ENCODE data around the gene VTI1A. TPM values are rescaled to one million over a fixed set of nuclear protein-coding genes. Genes with fewer than 3 reads are reported as not detected.

Gene VTI1A
- total and polyA plus RNA-seq, 2 experiments from 2014 or later = 26.8 to 31.0 TPM

GRCh38 chr10:112701211-112701877 is 254.3 kb downstream of the VTI1A start:
- ATAC-seq = no peak

GRCh38 chr10:112701878-112702255 is 254.9 kb downstream of the VTI1A start:
- Histone ChIP-seq H3K9me2 (ENCODE audit: insufficient read depth) (no peaks in the 10 kb centered on the region), H3F3A (replicated peaks; ENCODE audit: low read depth) (no peaks in the 10 kb centered on the region), H3K79me2 (replicated peaks; ENCODE audit: insufficient read depth) (no peaks in the 10 kb centered on the region), H4K20me1 (replicated peaks; ENCODE audit: insufficient read depth) (no peaks in the 10 kb centered on the region), H3K4me3 (no peak overlapping the region), H3K4me2 (no peak overlapping the region), H3K27me3 (ENCODE audit: insufficient read depth) (no peaks in the 10 kb centered on the region), H3K4me1 (ENCODE audit: insufficient read depth) (no peaks in the 10 kb centered on the region), H3K36me3 (ENCODE audit: insufficient read depth) (no peaks in the 10 kb centered on the region), H2AFZ (no peak overlapping the region), H3K27ac (ENCODE audit: low read depth) (no peak overlapping the region)
- H3K9me3 Mint-ChIP-seq = no peaks in the 10 kb centered on the region
- DNase-seq (ENCODE audit: low spot score) = no peak
- H3K4me1 Mint-ChIP-seq = peaks cover 11% of the 10 kb centered on the region
- ATAC-seq = no peak
- H3K27me3 Mint-ChIP-seq (ENCODE audit: insufficient read depth, low read depth, poor library complexity) = no peaks in the 10 kb centered on the region
- H3K27ac Mint-ChIP-seq = no peak overlapping the region; the same call in 1 of the 2 replicates
- no peak overlapping the region for H3K4me3 Mint-ChIP-seq
- no peaks in the 10 kb centered on the region for H3K36me3 Mint-ChIP-seq (ENCODE audit: low read depth)
- TF ChIP-seq STAT1 (IDR thresholded peaks at IDR 0.05; ENCODE audit: unreplicated experiment) = no peak
- TF ChIP-seq ZNF114 (CRISPR knock-in tag; IDR thresholded peaks at IDR 0.05) = no peak
- no peak for TF ChIP-seq EZH2phosphoT487 (IDR thresholded peaks at IDR 0.05; ENCODE audit: unreplicated experiment)
- TF ChIP-seq ETS1 (IDR thresholded peaks at IDR 0.05) = no peak
- no peak for TF ChIP-seq NANOG (IDR thresholded peaks at IDR 0.05; ENCODE audit: borderline replicate concordance)
- TF ChIP-seq ZNF331 (CRISPR knock-in tag; IDR thresholded peaks at IDR 0.05; ENCODE audit: low read depth) = no peak
- TF ChIP-seq ZNF462 (CRISPR knock-in tag; IDR thresholded peaks at IDR 0.05) = no peak
- no peak for TF ChIP-seq JUNB (IDR thresholded peaks at IDR 0.05; ENCODE audit: unreplicated experiment)
- TF ChIP-seq CTCF (conservative IDR thresholded peaks at IDR 0.05; ENCODE audit: low read depth in 2 of 2) = no peak
- TF ChIP-seq EZH2 (IDR thresholded peaks at IDR 0.05; ENCODE audit: low read depth, unreplicated experiment) = no peak
- TF ChIP-seq CREB1 (CRISPR knock-in tag; IDR thresholded peaks at IDR 0.05; ENCODE audit: low read depth) = no peak
- no peak for TF ChIP-seq POLR2AphosphoS5 (IDR thresholded peaks at IDR 0.05; ENCODE audit: low read depth)

More at GRCh38 chr10:112701211-112701877, 254.3 kb downstream of the VTI1A start:
- Mint-ChIP-seq H3K4me3 (no peak overlapping the region), H3K36me3 (ENCODE audit: low read depth) (no peaks in the 10 kb centered on the region), H3K9me3 (no peaks in the 10 kb centered on the region), H3K4me1 (peaks cover 8% of the 10 kb centered on the region; the same call in 2 of the 3 replicates), H3K27ac (no peak overlapping the region; the same call in 1 of the 2 replicates), H3K27me3 (ENCODE audit: insufficient read depth, low read depth, poor library complexity) (no peaks in the 10 kb centered on the region)
- no peak for DNase-seq (ENCODE audit: low spot score)
- no peak for TF ChIP-seq EZH2 (IDR thresholded peaks at IDR 0.05; ENCODE audit: low read depth, unreplicated experiment)
- Histone ChIP-seq H3K79me2 (replicated peaks; ENCODE audit: insufficient read depth) (no peaks in the 10 kb centered on the region), H3F3A (replicated peaks; ENCODE audit: low read depth) (no peaks in the 10 kb centered on the region), H3K9me2 (ENCODE audit: insufficient read depth) (no peaks in the 10 kb centered on the region), H3K36me3 (ENCODE audit: insufficient read depth) (no peaks in the 10 kb centered on the region), H3K4me3 (no peak overlapping the region), H3K27me3 (ENCODE audit: insufficient read depth) (no peaks in the 10 kb centered on the region), H4K20me1 (replicated peaks; ENCODE audit: insufficient read depth) (no peaks in the 10 kb centered on the region), H3K27ac (ENCODE audit: low read depth) (no peak overlapping the region), H2AFZ (no peak overlapping the region), H3K4me2 (no peak overlapping the region), H3K4me1 (ENCODE audit: insufficient read depth) (no peaks in the 10 kb centered on the region)
